ENCODE results near the gene NAA16.
"Not testable (repeated sequence)": the region's sequence is repeated elsewhere in the genome, so short reads cannot be mapped to it uniquely, and the experiment has no call there.

NAA16 gene

GRCh38 chr13:41310963-41311405, at the start of gene NAA16:
NAA16 (plus strand) TSS chr13:41311267; CDS start chr13:41311529, 262 bp downstream.
- peak; percentile 94 for DNase-seq

GRCh38 chr13:41263261-41263971, 47.7 kb upstream of the NAA16 start, which contains the start of gene MTRF1:
MTRF1 (minus strand) TSS chr13:41263576; CDS start chr13:41260907, 2,669 bp downstream.
- peak; percentile 84 for DNase-seq

GRCh38 chr13:41267106-41267505, 44.0 kb upstream of the NAA16 start:
- DNase-seq = no peak

GRCh38 chr13:41268764-41269163, 42.3 kb upstream of the NAA16 start:
- DNase-seq = peak; percentile 9

GRCh38 chr13:41271456-41272285, 39.4 kb upstream of the NAA16 start:
- DNase-seq = peak; percentile 25

GRCh38 chr13:41273831-41274441, 37.1 kb upstream of the NAA16 start:
- no peak for DNase-seq

- no peak for DNase-seq
These were observed 36.2 kb upstream of the NAA16 start for GRCh38 chr13:41274881-41275280.

GRCh38 chr13:41276824-41277223, 34.2 kb upstream of the NAA16 start:
- DNase-seq = no peak

- DNase-seq = not testable (repeated sequence)
These were observed 31.9 kb upstream of the NAA16 start for GRCh38 chr13:41279156-41279555.

GRCh38 chr13:41282129-41282571, 28.9 kb upstream of the NAA16 start:
- DNase-seq = no peak

- no peak for DNase-seq
These were observed 26.4 kb upstream of the NAA16 start for GRCh38 chr13:41284512-41285288.

GRCh38 chr13:41286370-41286769, 24.7 kb upstream of the NAA16 start:
- peak; percentile 20 for DNase-seq

- no peak for DNase-seq
These were observed 21.6 kb upstream of the NAA16 start for GRCh38 chr13:41289463-41289881.

- no peak for DNase-seq
These were observed 19.8 kb upstream of the NAA16 start for GRCh38 chr13:41291246-41291645.

GRCh38 chr13:41293272-41293671, 17.8 kb upstream of the NAA16 start:
- no peak for DNase-seq

GRCh38 chr13:41294914-41295313, 16.2 kb upstream of the NAA16 start:
- DNase-seq = no peak

- DNase-seq = no peak
These were observed 15.1 kb upstream of the NAA16 start for GRCh38 chr13:41295973-41296372.

- no peak for DNase-seq
These were observed 14.0 kb upstream of the NAA16 start for GRCh38 chr13:41296879-41297646.

GRCh38 chr13:41299316-41300094, 11.6 kb upstream of the NAA16 start:
- no peak for DNase-seq

- DNase-seq = no peak
These were observed 8.3 kb upstream of the NAA16 start for GRCh38 chr13:41302743-41303142.

GRCh38 chr13:41304551-41304950, 6.5 kb upstream of the NAA16 start:
- DNase-seq = no peak
